ENCODE data around the gene COG2.
"Not testable (repeated sequence)": the region's sequence is repeated elsewhere in the genome, so short reads cannot be mapped to it uniquely, and the experiment has no call there.

The COG2 gene

DNA sequence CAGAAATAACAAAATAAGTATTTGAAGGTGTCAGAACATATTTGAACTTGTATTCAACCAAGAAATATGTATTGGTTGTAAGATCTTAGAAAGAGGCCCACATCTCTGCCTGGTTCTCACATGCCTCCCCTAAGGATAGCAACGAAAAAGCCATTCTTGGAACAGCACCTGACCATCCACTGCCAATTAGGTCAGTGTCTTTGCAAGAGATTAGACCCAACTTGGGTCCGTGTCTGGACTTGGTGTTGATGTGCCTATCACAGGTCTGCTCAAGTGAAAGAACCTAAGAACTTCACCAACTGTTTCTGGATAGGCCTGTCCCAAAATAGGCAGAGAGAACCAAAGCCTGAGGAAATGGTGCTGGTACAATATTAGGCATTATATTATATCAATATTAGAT, 46.0 kb upstream of the COG2 start:
- no peak overlapping the region for H3K4me3 ChIP-seq (ENCODE audit: insufficient read depth in 1 of 2, low read depth in 1 of 2, low read length in 2 of 2)
- no peak overlapping the region for H2AFZ ChIP-seq (ENCODE audit: low read depth, low read length)
- H3K9me3 ChIP-seq (ENCODE audit: control insufficient read depth, low read length), result peaks cover 6% of the 10 kb centered on the region
- 63% methylated on average over 2 of the region's 2 CpGs for WGBS
- no peak overlapping the region for H3K4ac ChIP-seq (ENCODE audit: low read depth in 1 of 2, low read length in 2 of 2)
- H2BK12ac ChIP-seq (ENCODE audit: low read length in 2 of 2), result no peak overlapping the region
- no peak overlapping the region for H3K27ac ChIP-seq (ENCODE audit: low read length, poor library complexity, severe bottlenecking)
- H3K18ac ChIP-seq (ENCODE audit: low read depth in 1 of 2, low read length in 2 of 2), result no peak overlapping the region
- no peak overlapping the region for H4K8ac ChIP-seq (ENCODE audit: low read length)
- H3K23ac ChIP-seq (ENCODE audit: low read length in 2 of 2), result no peak overlapping the region
- no peak overlapping the region for H3K4me2 ChIP-seq (ENCODE audit: low read length, poor library complexity, severe bottlenecking)
- H3K9ac ChIP-seq (ENCODE audit: low read length), result no peak overlapping the region
- no peaks in the 10 kb centered on the region for H3K36me3 ChIP-seq (ENCODE audit: control insufficient read depth in 1 of 2, insufficient read depth in 2 of 2, low read depth in 1 of 2, low read length in 2 of 2)
- no peak overlapping the region for H2BK5ac ChIP-seq (ENCODE audit: low read depth, low read length, poor library complexity, severe bottlenecking)
- H3K27me3 ChIP-seq (ENCODE audit: control insufficient read depth in 1 of 2, insufficient read depth in 1 of 2, low read length in 2 of 2), result peaks cover 3 to 12% of the 10 kb centered on the region in 2 experiments
- H3K79me1 ChIP-seq (replicated peaks; ENCODE audit: low read length, poor library complexity, severe bottlenecking), result no peaks in the 10 kb centered on the region
- no peak overlapping the region for H2BK15ac ChIP-seq (ENCODE audit: low read depth, poor library complexity, severe bottlenecking)
- no peak for DNase-seq
- no peak overlapping the region for H3K14ac ChIP-seq (ENCODE audit: low read length in 2 of 2)
- H4K91ac ChIP-seq (ENCODE audit: low read length), result no peak overlapping the region
- H3K4me1 ChIP-seq (ENCODE audit: control insufficient read depth, insufficient read depth, low read depth, low read length), result no peaks in the 10 kb centered on the region
- no peak overlapping the region for H2BK120ac ChIP-seq (ENCODE audit: low read depth, low read length)
- H2AK5ac ChIP-seq (ENCODE audit: low read length, severe bottlenecking), result no peak overlapping the region

GRCh38 chr1:230598745-230599144, 43.5 kb upstream of the COG2 start:
- Histone ChIP-seq H3K9me3 (ENCODE audit: control insufficient read depth, low read length) (no peaks in the 10 kb centered on the region), H3K9ac (ENCODE audit: low read length) (no peak overlapping the region), H3K36me3 (ENCODE audit: control insufficient read depth in 1 of 2, insufficient read depth in 2 of 2, low read depth in 1 of 2, low read length in 2 of 2) (no peaks in the 10 kb centered on the region), H3K14ac (ENCODE audit: low read length in 2 of 2) (no peak overlapping the region), H3K4me2 (ENCODE audit: low read length, poor library complexity, severe bottlenecking) (no peak overlapping the region), H3K27me3 (ENCODE audit: control insufficient read depth in 1 of 2, insufficient read depth in 1 of 2, low read length in 2 of 2) (peaks cover 0 to 6% of the 10 kb centered on the region in 2 experiments), H2BK5ac (ENCODE audit: low read depth, low read length, poor library complexity, severe bottlenecking) (no peak overlapping the region), H3K18ac (ENCODE audit: low read depth in 1 of 2, low read length in 2 of 2) (no peak overlapping the region), H3K23ac (ENCODE audit: low read length in 2 of 2) (no peak overlapping the region), H3K4me3 (ENCODE audit: insufficient read depth in 1 of 2, low read depth in 1 of 2, low read length in 2 of 2) (no peak overlapping the region), H3K4ac (ENCODE audit: low read depth in 1 of 2, low read length in 2 of 2) (no peak overlapping the region), H2BK15ac (ENCODE audit: low read depth, poor library complexity, severe bottlenecking) (no peak overlapping the region), H3K4me1 (ENCODE audit: control insufficient read depth, insufficient read depth, low read depth, low read length) (no peaks in the 10 kb centered on the region), H3K27ac (ENCODE audit: low read length, poor library complexity, severe bottlenecking) (no peak overlapping the region), H2AFZ (ENCODE audit: low read depth, low read length) (no peak overlapping the region), H2AK5ac (ENCODE audit: low read length, severe bottlenecking) (no peak overlapping the region), H2BK120ac (ENCODE audit: low read depth, low read length) (no peak overlapping the region), H4K91ac (ENCODE audit: low read length) (no peak overlapping the region), H3K79me1 (replicated peaks; ENCODE audit: low read length, poor library complexity, severe bottlenecking) (no peaks in the 10 kb centered on the region), H2BK12ac (ENCODE audit: low read length in 2 of 2) (no peak overlapping the region), H4K8ac (ENCODE audit: low read length) (no peak overlapping the region)
- DNase-seq, result no peak

GRCh38 chr1:230599926-230600656, 42.2 kb upstream of the COG2 start:
- H3K14ac ChIP-seq (ENCODE audit: low read length in 2 of 2), result no peak overlapping the region
- H4K91ac ChIP-seq (ENCODE audit: low read length), result no peak overlapping the region
- H3K27me3 ChIP-seq (ENCODE audit: control insufficient read depth in 1 of 2, insufficient read depth in 1 of 2, low read length in 2 of 2), result peaks cover 0 to 6% of the 10 kb centered on the region in 2 experiments
- H3K27ac ChIP-seq (ENCODE audit: low read length, poor library complexity, severe bottlenecking), result no peak overlapping the region
- H3K4ac ChIP-seq (ENCODE audit: low read depth in 1 of 2, low read length in 2 of 2), result no peak overlapping the region
- no peak overlapping the region for H4K8ac ChIP-seq (ENCODE audit: low read length)
- no peak overlapping the region for H3K18ac ChIP-seq (ENCODE audit: low read depth in 1 of 2, low read length in 2 of 2)
- no peak overlapping the region for H3K9ac ChIP-seq (ENCODE audit: low read length)
- no peak overlapping the region for H3K4me2 ChIP-seq (ENCODE audit: low read length, poor library complexity, severe bottlenecking)
- no peak overlapping the region for H2BK5ac ChIP-seq (ENCODE audit: low read depth, low read length, poor library complexity, severe bottlenecking)
- H3K4me3 ChIP-seq (ENCODE audit: insufficient read depth in 1 of 2, low read depth in 1 of 2, low read length in 2 of 2), result no peak overlapping the region
- H3K36me3 ChIP-seq (ENCODE audit: control insufficient read depth in 1 of 2, insufficient read depth in 2 of 2, low read depth in 1 of 2, low read length in 2 of 2), result no peaks in the 10 kb centered on the region
- H3K79me1 ChIP-seq (replicated peaks; ENCODE audit: low read length, poor library complexity, severe bottlenecking), result no peaks in the 10 kb centered on the region
- no peak overlapping the region for H2AK5ac ChIP-seq (ENCODE audit: low read length, severe bottlenecking)
- no peak overlapping the region for H2BK120ac ChIP-seq (ENCODE audit: low read depth, low read length)
- no peaks in the 10 kb centered on the region for H3K4me1 ChIP-seq (ENCODE audit: control insufficient read depth, insufficient read depth, low read depth, low read length)
- no peak overlapping the region for H3K23ac ChIP-seq (ENCODE audit: low read length in 2 of 2)
- WGBS, result 70% methylated on average over 4 of the region's 4 CpGs
- no peak overlapping the region for H2AFZ ChIP-seq (ENCODE audit: low read depth, low read length)
- DNase-seq, result no peak
- H3K9me3 ChIP-seq (ENCODE audit: control insufficient read depth, low read length), result no peaks in the 10 kb centered on the region
- H2BK15ac ChIP-seq (ENCODE audit: low read depth, poor library complexity, severe bottlenecking), result no peak overlapping the region
- H2BK12ac ChIP-seq (ENCODE audit: low read length in 2 of 2), result no peak overlapping the region

DNA sequence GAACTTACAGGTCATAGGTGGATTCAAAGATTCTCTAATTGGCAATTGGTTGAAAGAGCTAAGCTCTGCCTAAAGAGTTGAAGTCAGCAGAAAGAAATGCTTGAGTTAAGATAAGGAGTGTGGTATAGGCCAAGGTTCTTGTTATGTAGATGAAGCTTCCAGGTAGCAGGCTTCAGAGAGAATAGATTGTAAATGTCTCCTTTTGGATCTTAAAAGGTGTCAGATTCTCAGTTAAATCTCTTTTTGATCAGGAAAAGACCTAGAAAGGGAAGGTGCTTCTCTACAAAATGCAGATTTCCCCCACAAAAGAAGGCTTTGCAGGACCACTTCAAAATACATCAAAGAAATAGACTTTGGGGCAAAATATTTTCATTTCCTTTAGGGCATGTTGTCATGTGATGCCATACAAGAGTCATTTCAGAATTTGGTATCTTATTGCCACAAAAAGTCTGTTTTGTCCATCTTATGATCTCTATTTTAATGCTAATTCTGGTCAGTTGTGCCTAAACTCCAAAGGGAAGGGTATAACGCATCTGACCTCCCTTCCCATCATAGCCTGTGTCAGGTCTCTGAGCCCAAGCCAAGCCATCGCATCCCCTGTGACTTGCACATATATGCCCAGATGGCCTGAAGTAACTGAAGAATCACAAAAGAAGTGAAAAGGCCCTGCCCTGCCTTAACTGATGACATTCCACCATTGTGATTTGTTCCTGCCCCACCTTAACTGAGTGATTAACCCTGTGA, 41.5 kb upstream of the COG2 start:
- not testable (repeated sequence) for DNase-seq
- 92% methylated on average over 2 of the region's 2 CpGs for WGBS

More for the DNA sequence above, 41.5 kb upstream of the COG2 start:
- not testable (repeated sequence) for H3K9ac ChIP-seq (ENCODE audit: low read length); H3K18ac ChIP-seq (ENCODE audit: low read depth in 1 of 2, low read length in 2 of 2); H2BK5ac ChIP-seq (ENCODE audit: low read depth, low read length, poor library complexity, severe bottlenecking); H2BK120ac ChIP-seq (ENCODE audit: low read depth, low read length); H4K91ac ChIP-seq (ENCODE audit: low read length); H2BK15ac ChIP-seq (ENCODE audit: low read depth, poor library complexity, severe bottlenecking); H3K27me3 ChIP-seq (ENCODE audit: control insufficient read depth in 1 of 2, insufficient read depth in 1 of 2, low read length in 2 of 2); H3K79me1 ChIP-seq (replicated peaks; ENCODE audit: low read length, poor library complexity, severe bottlenecking); H3K14ac ChIP-seq (ENCODE audit: low read length in 2 of 2); H3K4me2 ChIP-seq (ENCODE audit: low read length, poor library complexity, severe bottlenecking); H3K4me3 ChIP-seq (ENCODE audit: insufficient read depth in 1 of 2, low read depth in 1 of 2, low read length in 2 of 2); H4K8ac ChIP-seq (ENCODE audit: low read length); H3K4ac ChIP-seq (ENCODE audit: low read depth in 1 of 2, low read length in 2 of 2); H3K9me3 ChIP-seq (ENCODE audit: control insufficient read depth, low read length); H2BK12ac ChIP-seq (ENCODE audit: low read length in 2 of 2); H3K4me1 ChIP-seq (ENCODE audit: control insufficient read depth, insufficient read depth, low read depth, low read length); H3K23ac ChIP-seq (ENCODE audit: low read length in 2 of 2); H3K27ac ChIP-seq (ENCODE audit: low read length, poor library complexity, severe bottlenecking); H3K36me3 ChIP-seq (ENCODE audit: control insufficient read depth in 1 of 2, insufficient read depth in 2 of 2, low read depth in 1 of 2, low read length in 2 of 2); H2AFZ ChIP-seq (ENCODE audit: low read depth, low read length); H2AK5ac ChIP-seq (ENCODE audit: low read length, severe bottlenecking)
